ENCODE data around the gene ATG2B.
"Not testable (repeated sequence)": the region's sequence is repeated elsewhere in the genome, so short reads cannot be mapped to it uniquely, and the experiment has no call there.

The ATG2B gene

DNA sequence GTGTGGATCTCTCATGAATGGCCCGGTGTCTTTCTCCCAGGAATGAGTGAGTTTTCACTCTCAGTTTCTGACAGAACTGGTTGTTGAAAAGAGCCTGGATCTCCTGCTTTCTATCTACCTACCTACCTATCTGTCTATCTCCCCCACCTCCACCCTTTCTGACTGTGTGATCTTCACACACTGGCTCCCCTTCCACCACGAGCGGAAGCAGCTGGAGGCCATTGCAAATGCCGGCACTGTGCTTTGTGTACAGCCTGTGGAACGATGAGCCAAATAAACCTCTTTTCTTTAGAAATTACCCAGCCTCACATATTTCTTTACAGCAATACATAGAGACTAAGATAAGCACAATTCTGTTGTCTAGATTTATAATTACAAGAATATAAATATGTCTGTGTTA, 7.4 kb upstream of the ATG2B start:
- no peak for DNase-seq

DNA sequence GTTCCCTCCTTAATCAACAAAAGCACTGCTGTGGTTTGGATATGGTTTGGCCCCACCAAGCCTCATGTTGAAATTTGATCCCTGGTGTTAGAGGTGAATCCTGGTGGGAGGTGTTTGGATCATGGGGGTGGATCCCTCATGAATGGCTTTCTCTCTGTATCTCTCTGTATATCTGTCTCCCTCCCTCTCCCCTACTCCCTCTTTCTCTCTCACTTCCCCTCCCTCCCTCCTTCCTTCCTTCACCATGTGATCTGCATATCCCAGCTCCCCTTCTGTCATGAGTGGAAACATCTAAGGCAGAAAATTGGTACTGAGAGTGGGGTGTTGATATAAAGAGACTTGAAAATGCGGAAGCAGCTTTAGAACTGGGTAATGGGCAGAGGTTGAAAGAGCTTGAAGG, 5.4 kb upstream of the ATG2B start:
- no peak for DNase-seq

DNA sequence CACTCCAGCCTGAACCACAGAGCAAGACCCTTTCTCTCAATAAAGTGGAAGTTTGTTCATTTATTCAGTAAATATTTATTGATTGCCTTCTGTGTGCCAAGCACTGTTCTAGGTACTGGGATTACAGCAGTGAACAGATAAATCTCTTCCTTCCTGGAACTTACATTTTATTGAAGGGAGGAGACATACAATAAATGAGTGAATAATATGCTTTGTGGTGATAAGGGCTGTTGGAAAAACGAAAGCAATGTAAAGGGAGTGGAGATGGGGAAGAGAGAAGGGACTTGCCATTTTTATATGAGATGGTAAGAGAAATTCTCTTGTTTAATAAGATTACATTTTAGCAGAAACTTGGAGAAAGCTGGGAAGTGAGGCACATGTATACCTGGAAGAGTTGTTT, 1.8 kb upstream of the ATG2B start:
- no peak for DNase-seq

DNA sequence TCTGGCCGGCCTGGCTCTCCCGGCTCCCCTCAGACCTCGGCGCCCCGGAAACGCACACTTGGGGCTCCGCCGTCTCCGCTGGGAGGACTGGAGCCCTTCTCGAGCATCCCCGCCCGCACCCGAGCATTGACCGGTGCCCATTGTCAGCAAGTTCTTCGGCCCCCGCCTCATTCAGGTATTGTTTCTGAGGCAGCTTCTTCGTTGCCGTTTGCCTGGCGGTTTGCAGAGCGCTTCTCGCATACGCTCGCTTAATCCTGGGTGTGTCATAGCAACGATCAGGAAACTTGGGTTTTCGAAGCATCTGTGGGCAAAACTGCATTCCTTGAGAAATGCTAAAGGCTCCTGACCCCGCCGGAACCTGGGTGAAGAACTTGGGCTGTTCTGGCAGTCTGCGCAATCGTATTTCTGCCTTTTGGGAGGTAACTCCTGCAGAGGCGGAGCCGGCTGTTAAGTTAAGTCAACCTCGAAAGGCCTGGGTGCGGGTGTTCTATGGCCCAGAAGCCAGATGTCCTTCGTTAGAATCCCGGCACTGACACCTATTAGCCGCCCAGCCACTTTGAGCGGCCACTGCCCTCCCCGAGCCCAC, 703 bp upstream of the ATG2B start:
- peak; percentile 46 to 69 for DNase-seq

DNA sequence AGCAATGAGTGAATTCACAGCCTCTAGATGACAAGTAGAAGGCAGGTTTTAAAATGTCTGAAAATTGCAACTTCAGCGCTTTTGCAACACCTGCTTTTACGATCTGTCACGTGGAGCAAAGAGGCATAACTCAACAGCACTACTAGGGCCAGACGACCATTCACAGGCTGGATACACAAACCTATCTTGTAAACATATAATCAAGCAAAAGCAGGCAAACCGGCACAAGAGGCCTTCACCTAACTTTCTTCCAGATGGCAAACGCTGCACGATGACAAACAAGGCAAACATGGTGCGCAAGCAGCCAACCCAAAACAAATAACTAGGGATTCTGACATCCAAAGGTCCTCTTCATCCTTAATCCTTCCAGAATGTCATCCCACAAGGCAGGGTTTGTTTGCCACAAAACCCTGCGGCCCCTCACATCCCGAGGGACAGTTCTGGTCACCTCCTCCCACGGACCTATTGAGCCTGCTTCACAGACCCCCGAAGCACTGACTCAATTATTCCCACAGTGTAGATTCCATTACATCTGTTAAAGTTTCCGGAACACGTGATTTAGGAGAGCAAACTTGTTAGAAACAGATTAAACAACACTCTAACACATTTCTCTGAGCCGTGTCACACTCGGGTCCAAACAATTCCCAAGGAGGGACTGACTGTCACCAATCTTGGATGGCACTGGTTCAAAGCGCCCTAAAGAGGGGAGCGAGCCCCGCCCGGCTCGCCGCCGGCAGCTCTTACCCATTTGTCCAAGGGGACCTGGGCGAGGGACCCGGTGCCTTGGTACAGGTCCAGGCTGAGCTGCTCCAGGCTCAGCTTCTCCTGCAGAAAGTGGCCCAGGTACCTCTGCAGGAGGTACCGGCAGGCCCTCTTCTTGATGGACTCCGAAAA, 823 bp downstream of the ATG2B start:
- peak; percentile 55 to 64 for DNase-seq

DNA sequence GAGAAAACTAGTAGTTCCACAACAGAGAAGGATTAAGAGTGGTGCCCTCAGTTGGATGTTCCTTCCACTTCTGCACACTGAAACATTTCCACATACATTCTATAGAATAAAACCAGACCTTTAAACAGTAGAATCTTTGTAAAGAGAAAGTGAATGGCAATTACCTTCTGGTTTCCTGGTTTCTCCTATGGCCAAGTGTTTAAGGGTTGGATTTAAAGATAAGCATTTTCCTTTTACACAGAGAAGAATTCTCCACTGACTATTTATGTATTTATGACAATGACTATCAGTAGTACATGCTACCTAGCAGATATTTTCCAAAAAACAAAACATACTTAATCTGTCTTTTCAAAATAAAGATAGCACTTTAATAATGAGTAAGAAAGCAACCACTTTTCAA, 3.2 kb downstream of the ATG2B start:
- no peak for DNase-seq

DNA sequence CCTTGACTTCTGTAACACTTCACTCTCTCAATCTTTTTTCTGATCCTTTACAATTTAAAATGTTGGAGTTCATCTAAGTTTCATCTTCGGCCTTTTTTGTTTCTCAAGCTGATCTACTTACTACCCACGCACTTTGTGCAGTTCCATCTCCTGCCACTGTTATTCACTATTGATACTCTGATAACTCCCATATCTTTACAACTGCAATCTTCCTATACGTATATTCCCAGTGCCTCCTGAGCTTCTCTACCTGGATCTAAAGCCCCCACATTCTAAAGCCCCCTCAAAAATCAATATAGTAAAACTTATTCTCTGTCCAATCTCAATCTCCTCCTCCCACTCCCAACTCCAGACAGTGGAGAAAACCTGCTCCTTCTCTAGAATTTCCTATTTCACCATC, 5.9 kb downstream of the ATG2B start:
- DNase-seq: no peak

DNA sequence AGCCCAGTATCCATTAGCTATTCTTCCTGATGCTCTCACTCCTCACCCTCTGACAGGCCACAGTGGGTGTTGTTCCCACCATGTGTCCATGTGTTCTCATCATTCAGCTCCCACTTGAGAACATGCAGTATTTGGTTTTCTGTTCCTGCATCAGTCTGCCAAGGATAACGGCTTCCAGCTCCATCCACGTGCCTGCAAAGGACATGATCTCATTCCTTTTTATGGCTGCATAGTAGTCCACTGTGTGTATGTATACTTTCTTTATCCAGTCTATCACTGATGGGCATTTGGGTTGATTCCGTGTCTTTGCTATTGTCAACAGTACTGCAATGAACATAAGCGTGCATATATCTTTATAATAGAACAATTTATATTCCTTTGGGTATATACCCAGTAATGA, 8.9 kb downstream of the ATG2B start:
- no peak for DNase-seq

DNA sequence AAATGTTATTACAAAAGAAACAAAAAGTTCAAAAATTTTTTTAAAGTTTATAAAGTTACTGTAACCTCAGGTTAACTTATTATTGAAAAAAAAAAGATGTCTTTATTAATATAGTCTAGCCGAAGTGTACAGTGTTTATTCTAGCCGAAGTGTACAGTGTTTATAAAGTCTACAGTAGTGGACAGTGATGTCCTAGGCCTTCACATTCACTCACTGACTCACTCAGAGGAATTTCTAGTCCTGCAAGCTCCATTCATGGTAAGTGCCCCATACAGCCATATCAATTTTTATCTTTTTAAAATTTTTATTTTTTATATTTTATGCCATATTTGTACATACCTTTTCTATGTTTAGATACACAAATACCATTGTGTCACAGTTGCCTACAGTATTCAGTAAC, 10.4 kb downstream of the ATG2B start:
- DNase-seq: no peak

DNA sequence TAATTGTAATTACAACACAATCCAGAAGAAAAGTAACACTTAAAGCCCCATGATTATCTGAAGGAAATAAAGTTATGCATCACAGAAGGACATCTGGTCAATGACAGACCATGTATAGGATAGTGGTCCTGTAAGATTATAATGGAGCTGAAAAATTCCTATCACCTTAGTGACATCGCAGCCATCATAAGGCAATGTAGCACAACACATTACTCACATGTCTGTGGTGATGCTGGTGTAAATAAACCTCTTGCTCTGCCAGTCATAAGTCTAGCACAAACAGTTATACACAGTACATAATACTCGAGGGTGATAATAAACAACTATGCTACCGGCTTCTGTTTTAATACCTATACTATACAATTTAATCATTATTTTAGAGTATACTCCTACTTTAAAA, 11.2 kb downstream of the ATG2B start:
- no peak for DNase-seq

DNA sequence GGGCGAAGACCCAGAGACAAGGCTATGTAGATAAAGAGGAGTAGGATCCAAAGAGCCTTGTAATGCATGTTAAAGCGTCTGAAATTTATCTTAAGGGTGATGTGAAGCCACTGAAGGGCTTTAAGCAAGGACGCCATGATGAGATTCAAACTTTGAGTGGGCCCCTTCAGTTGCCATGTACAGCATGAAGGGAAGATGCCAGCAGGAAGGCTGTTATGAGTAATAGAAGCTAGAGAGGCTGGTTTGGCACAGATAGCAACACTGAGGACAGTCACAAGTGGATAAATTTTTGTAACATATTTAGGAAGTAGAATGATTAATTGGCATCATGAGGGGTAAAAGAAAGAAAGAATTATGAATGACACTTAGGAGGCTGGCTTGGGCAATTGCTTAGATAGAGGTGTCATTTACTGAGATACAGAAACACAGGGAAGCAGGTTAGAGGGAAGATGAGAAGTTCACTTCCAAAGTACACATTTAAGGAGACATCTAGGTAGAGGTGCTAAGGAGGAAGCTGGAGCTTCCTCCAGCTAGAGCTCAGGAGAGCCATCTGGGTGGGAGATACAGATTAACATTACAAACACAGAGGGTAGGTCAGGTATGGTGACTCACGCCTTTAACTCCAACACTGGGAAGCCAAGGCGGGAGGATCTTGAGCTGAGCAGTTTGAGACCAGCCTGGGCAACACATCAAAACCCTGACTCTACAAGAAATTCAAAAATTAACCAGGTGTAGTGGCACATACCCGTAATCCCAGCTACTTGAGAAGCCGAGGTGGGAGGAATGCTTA, 13.7 kb downstream of the ATG2B start:
- no peak for DNase-seq

DNA sequence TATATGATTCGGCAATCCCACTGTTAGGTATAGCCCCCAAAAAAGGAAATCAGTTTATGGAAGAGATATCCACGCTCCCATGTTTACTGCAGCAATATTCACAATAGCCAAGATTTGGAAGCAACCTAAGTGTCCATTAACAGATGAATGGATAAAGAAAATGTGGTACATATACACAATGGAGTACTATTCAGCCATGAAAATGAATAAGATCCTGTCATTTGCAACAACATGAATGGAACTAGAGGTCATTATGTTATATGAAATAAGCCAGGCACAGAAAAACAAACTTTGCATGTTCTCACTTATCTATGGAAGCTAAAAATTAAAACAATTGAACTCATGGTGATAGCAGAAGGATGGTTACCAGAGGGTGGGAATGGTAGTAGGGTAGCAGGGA, 15.2 kb downstream of the ATG2B start:
- DNase-seq: not testable (repeated sequence)

DNA sequence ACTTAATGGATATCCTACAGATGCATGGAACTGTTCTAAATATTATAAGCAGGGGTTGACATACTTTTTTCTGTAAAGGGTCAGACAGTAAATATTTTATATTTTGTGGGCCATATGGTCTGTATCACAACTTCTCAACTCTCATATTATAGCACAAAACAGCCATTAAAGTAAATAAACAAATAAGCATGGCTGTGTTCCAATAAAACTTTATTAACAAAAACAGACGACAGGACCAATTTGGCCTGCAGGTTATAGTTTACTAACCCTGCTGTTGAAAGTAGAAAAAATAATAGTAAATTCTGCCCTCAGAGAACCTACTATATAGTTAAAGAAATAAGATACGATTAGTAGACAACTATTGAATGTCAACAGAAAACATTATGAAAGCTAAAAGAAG, 17.5 kb downstream of the ATG2B start:
- DNase-seq: no peak

DNA sequence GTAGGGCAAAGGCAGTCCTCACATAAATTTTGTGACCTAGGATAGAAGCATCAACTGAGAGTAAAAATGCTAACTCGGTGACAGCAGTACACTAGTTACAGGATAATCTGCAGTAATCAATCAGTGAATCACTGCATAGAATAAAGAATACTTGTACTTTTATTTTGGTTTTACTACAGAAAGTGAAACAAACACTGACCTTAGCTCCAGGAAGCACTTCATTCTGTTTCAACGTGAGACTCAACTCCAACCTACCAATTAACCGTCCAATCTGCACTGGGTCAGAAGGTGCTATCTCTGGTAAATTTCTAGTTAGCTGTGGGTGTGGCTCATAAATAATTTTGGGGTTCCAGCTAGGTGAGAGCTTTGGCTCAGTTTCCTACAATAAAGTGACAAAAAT, 21.8 kb downstream of the ATG2B start:
- no peak for DNase-seq

DNA sequence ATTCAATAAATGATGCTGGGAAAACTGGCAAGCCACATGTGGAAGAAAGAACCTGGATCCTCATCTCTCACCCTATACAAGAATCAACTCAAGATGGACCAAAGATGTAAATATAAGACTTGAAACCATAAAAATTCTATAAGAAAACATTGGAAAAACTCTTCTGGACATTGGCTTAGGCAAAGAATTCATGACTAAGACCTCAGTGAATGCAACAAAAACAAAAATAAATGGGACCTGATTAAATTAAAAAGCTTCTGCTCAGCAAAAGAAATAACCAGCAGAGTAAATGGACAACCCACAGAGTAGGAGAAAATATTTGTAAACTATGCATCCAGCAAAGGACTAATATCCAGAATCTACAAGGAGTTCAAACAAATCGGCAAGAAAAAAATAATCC, 24.6 kb downstream of the ATG2B start:
- DNase-seq: no peak

DNA sequence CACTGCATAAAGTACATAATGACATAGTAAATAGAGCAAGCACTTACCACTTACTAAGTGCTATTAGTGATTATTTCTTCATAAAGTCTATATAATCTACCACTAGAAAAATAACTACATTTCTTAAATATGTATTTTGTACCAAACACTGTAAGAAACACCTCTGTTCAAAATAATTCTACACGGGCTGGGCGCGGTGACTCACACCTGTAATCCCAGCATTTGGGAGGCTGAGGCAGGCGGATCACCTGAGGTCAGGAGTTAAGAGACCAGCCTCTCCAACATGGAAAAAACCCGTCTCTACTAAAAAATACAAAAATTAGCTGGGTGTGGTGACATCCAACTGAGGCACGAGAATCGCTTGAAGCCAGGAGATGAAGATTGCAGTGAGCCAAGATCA, 38.9 kb downstream of the ATG2B start:
- DNase-seq: no peak

DNA sequence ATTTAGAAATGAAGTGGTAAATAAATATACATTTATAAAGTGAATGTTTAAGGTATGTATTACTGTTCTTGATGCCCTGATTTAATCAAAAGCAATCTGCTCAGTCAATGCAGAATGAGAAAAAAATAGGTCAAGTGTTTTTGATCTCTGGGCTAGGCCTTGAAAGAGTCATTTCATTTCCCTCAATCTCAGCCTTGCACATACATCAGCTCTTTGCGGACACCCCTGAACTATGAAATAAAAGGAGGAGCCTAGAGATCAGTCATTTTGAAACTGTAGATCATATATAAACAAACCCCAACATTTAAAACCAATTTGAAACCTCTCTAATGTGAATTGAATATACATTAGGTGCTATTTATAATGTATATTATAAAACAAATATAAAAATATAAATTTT, 42.5 kb downstream of the ATG2B start:
- DNase-seq: no peak

DNA sequence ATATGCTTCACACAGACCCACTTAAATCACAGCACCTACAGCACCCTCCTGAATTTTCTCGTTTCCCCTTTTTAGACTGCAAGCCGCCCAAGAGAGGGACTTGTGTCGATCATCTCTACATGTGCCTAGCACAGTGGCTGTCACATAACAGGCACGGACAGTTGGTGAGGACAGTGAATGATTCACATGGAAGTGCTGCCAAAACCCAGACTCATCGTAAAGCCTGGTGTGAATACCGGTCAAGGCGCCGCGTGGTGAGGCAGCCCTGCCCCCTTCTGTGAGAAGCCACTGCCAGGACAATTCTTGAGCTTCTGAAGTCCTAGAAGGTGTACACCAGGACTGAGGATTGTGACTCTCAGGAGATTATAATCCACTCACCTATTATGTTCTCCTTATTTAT, 44.3 kb downstream of the ATG2B start:
- DNase-seq: no peak

DNA sequence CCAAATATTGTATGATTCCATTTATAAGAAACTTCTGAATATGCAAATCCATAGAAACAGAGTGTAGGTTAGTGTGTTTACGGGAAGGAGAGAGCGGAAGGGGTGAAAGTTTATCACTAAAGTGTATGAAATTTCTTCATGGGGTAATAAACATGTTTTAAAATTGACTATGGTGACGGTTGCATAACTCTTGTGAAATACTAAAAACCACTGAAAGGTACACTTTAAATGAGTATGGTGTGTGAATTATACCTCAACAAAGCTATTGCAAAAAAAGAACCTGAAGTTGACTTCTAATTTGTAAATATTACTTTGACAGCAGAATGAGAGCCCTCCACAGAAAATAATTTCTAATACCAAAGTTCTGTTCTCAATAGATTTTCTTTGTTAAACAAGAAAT, 47.1 kb downstream of the ATG2B start:
- no peak for DNase-seq

DNA sequence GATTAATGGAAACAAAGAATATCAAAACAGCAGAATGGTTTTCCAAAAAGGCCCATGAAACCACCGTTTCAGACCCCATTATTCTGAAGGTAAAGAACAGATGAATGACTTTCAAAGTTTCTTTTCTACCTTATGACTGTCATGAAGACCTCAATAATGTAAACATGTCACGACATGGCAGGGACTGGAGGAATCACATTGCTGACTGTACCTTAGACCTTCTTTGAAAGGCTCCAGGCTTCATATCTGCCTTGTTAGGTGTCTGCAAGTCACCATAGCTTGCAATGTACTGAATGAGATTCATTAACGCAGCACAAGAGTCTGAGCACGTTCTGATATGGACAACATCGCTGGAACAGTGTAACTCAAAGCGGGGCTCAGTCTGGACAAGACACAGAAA, 52.2 kb downstream of the ATG2B start:
- no peak for DNase-seq

DNA sequence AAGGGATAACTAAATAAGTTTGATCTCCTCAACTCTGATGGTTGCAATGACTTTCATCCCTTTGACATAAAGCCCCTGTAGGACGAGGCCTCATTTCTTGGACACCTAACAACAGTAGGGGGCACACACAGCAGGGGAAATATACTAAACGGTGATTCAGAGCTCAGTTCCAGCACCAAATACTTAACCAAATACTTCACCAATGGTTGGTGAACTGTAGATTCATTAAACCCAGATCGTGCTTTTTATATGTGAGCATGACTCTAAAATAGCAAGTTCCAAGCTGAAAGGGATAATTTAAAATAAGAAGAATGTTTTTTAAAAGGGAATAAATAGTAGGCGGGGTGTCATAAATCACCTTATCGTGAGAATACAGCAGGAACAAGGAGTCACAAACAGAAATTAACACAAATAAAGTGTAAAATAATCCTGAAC, 53.2 kb downstream of the ATG2B start:
- no peak for DNase-seq

DNA sequence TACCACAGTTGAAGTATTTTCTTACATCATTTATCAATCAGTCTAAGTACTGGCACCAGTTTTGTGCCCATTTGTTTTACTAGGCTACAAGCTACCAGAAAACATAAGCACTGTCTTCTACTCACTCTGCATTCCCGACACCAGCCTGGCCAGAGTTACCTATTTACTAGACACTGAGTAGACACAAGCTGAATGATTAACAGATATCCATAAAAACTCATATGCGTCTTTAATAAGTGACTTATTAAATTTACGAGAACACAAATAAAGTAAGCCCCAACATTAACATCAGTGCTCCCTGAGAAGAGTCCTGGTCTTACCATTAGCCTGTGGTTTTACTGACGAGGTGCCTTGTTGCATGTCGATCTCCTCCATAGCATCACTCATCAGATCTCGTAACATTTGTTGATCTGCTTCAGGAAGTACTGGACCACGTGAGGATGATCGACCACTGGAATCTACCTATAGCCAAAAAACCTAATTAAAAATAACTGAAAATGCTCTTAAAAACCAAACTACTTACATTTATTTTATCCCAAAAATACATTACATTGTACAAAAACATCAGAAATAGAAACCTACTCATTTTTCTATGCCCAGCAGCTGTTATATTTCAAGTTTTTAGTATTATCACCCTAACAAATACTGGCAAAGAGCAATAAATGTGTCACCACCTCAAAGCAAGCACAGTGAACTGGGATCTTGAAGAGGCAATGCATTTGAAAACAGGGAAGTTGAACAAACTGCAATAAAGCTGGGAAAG, 53.8 kb downstream of the ATG2B start:
- DNase-seq: no peak

DNA sequence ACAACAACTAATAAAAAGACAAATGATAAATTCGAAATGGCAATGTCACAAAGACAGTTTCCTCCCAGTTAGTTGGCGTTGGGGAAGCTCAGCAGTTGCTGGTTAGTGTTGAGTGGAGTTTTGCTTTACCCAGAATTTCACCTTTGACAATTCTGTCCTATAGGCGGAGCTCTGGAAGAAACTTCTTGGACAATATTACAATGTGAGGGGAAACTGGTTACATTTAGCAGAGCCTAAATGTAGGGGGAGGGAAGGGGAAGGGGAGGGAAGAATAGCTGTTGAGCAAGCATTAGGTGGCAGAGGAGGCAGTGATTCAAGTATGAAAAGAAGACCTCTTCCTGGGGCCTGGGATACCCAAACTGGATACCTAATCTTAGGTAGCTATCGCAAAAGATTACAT, 55.7 kb downstream of the ATG2B start:
- DNase-seq: no peak

Data from NCI-H526 (cell line).